Activated naive CD8-positive, alpha-beta T cell treated with anti-CD3 and anti-CD28 coated beads, Interleukin-2, amount 50 U/mL, for 24 hours (primary cell): ENCODE data around the gene LEUTX.

Experiments
- ATAC-seq: fragments of 150-1000 bp; cut with Tn5 transposase; one replicate; pipeline ENCODE4 v1.10.0; 2021
- DNase-seq: peaks from one replicate; pipeline ENCODE4 v3.0.0; 2021
- H3K27ac Mint-ChIP-seq: one replicate; pipeline ENCODE4 v1.8.0; 2021; ENCODE audit warnings: mild to moderate bottlenecking, mixed read lengths
- H3K27me3 Mint-ChIP-seq: one replicate; pipeline ENCODE4 v1.8.0; 2021; ENCODE audit warnings: mixed read lengths
- H3K36me3 Mint-ChIP-seq: one replicate; pipeline ENCODE4 v1.8.0; 2021; ENCODE audit warnings: low read depth, mixed read lengths
- H3K4me1 Mint-ChIP-seq: one replicate; pipeline ENCODE4 v1.8.0; 2021; ENCODE audit warnings: mixed read lengths
- H3K4me3 Mint-ChIP-seq: one replicate; pipeline ENCODE4 v1.8.0; 2021; ENCODE audit warnings: mild to moderate bottlenecking, moderate library complexity, mixed read lengths
- H3K9me3 Mint-ChIP-seq: one replicate; pipeline ENCODE4 v1.8.0; 2021; ENCODE audit warnings: mixed read lengths

LEUTX gene

DNA sequence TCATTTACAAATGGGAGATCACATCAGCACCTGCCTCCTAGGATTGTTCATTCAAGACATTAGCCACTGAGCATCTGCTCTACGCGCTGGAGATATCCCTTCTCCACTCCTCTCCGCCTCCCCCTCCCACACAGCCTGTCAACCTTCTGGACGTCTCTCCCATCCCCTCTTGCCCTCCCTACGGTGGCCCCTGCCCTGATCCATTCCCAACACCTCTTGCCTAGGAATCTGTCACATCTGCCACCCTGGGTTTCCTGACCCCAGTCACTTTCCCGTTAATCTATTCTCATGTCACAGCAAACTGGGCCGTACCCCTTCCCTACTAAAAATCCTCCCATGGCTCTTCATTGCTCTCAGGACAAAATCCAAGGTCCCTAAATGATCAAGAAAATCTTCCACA lies 45.0 kb downstream of the LEUTX start:
- peaks cover 13% of the 10 kb centered on the region for H3K36me3 Mint-ChIP-seq
- no peak overlapping the region for H3K4me3 Mint-ChIP-seq
- DNase-seq (no peak), ATAC-seq (no peak)
- H3K4me1 Mint-ChIP-seq: peaks cover 9% of the 10 kb centered on the region
- H3K9me3 Mint-ChIP-seq: no peaks in the 10 kb centered on the region
- H3K27me3 Mint-ChIP-seq: no peaks in the 10 kb centered on the region
- no peak overlapping the region for H3K27ac Mint-ChIP-seq

DNA sequence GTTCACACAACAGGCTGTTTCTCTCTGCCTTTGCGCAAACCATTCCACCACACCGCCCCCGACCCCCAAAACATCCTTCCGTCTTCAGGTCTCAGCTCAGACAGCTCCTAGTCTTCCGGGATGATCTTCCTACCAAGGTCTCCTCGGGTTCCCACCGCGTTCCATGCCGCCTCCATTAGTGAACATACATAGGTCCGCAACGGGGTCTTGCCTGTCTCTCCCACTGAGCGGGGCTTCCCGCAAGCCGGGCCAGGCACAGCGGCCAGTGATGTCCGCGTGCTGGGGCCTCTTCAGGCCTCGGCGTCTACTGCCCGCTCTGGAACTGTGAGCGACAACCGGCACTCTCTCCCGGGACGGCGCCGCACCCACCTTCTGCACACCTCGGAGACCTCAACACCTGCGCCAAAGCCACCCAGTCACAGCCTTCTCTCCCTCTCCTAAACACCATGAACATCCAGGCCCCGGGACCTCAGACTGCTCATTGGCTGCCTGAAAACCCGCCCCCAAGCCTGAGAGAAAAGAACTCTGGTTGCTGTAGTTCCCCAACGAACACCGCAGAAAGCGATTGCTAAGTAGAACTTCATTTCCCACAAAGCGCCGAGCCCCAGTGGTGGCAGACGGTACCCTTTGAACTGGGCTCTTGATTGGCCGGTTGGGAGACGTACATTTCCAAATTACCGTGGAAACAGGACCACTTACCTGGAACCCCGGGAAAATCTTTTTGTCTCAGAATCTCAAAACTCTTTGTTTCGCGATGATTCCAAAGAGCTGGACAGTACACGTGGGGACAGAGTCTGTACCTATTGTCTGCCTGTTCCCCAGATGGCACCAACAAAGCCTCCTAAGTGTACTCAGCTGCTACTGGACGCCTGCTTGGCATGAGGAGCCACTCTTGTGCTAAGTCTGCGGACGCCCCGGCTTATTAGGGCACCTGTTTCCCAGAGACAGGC lies 45.8 kb downstream of the LEUTX start:
- DNase-seq: peak; percentile 83
- peaks cover 17% of the 10 kb centered on the region for H3K36me3 Mint-ChIP-seq
- no peak overlapping the region for H3K27ac Mint-ChIP-seq
- ATAC-seq: peak; percentile 98
- H3K9me3 Mint-ChIP-seq: no peaks in the 10 kb centered on the region
- peaks cover 3% of the 10 kb centered on the region for H3K4me1 Mint-ChIP-seq
- no peak overlapping the region for H3K4me3 Mint-ChIP-seq
- H3K27me3 Mint-ChIP-seq: no peaks in the 10 kb centered on the region

DNA sequence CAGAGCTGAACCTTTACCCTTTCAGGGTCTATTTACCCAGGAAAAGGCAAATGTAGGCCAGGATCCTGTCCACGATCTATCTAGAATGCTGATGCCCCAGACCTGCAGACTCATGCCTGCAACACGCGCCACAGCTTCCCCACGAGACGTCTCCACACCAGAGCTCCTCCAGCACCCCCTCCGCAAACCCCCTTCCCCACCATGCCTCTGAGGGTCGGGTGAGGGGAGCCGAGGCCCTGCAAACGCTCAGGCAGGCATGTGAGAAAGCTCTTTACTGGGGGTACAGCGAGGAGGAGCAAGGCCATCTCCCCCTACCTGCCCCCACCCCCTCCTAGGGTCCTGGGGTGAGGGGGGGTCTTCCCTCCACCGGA lies 46.4 kb downstream of the LEUTX start:
- Mint-ChIP-seq H3K4me1 (no peaks in the 10 kb centered on the region), H3K27ac (no peak overlapping the region), H3K36me3 (peaks cover 24% of the 10 kb centered on the region), H3K27me3 (no peaks in the 10 kb centered on the region), H3K9me3 (no peaks in the 10 kb centered on the region), H3K4me3 (no peak overlapping the region)
- ATAC-seq (no peak), DNase-seq (no peak)

DNA sequence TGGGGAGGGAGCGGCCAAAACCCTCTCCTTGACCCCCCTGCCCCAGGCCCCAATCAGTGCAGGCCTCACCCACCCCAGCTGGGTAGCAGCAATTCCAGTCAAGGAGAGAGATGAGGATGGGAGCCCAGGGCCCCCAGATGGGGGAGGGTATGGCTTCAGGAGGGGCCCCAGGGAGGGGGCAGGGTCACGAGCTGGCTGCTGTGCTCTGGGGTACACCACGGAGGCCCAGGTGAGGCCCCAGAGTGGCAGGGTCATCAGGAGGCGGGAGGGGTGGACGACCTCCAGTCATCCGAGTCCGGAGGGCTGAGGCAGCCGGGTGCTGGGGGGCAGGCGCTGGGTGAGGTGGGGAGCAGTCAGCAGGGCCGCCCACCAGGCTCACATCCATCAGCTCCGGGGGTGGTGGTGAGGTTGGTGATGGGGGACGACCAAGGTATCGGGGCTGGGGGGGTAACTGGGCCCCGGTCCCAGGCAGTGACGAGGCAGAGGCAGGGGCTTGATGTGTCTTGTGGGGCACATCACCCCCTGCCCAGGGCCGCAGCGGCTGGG lies 47.0 kb downstream of the LEUTX start:
- Mint-ChIP-seq H3K27me3 (no peaks in the 10 kb centered on the region), H3K9me3 (no peaks in the 10 kb centered on the region), H3K36me3 (peaks cover 25% of the 10 kb centered on the region), H3K4me1 (no peaks in the 10 kb centered on the region), H3K27ac (no peak overlapping the region), H3K4me3 (no peak overlapping the region)
- no peak for DNase-seq
- ATAC-seq: no peak

DNA sequence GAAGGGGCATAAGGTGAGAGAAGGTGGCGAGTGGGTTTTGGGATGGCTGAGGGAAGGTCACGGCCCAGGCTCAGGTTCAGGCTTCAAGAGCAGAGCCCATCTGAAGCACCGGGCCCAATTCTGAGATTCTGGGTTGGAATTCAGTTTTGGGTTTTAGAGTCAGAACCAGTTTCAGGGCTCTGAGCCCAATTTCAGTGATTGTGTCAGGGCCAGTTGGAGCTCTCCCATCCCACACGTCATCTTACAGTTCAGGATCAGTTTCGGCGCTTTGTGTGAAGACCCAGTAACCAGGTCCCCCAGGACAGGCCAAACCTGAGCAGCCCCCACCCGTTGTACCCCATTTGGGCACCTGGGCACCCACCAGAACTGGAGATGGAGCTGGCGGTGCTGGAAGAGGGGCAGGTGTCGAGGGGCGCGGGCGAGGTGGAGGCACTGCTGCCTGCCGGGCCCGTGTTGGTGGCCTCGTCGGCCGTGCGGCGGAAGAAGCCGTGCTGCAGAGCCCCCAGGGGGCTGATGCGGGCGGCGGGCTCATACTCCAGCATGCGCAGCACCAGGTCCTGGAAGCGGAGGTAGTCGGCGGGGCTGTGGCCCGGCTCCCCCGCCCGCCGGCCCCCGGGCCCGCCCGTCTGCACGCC lies 47.8 kb downstream of the LEUTX start:
- DNase-seq: no peak
- ATAC-seq: no peak
- Mint-ChIP-seq H3K4me3 (no peak overlapping the region), H3K27ac (no peak overlapping the region), H3K9me3 (no peaks in the 10 kb centered on the region), H3K27me3 (no peaks in the 10 kb centered on the region), H3K36me3 (peaks cover 28% of the 10 kb centered on the region), H3K4me1 (peaks cover 2% of the 10 kb centered on the region)

DNA sequence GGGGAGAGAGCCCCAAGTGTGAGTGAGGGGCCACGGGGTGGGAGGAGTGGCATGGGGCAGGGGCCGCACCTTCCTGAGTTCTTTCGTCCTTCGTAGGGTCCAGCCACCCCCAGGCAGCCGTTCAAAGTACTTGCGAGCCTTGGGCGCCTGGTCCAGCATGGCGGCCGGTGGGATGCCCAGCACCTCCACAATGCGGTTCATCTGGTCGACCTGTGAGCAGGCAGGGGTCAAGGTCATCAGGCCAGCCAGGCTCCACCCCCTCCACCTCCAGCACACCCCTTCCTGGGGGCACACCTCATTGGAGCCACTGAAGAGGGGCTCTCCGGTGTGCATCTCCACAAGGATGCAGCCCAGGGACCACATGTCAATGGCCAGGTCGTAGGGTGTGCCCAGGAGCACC lies 48.6 kb downstream of the LEUTX start:
- Mint-ChIP-seq H3K36me3 (peaks cover 32% of the 10 kb centered on the region), H3K4me3 (no peak overlapping the region), H3K4me1 (peaks cover 6% of the 10 kb centered on the region), H3K27me3 (no peaks in the 10 kb centered on the region), H3K27ac (no peak overlapping the region), H3K9me3 (no peaks in the 10 kb centered on the region)
- no peak for DNase-seq
- ATAC-seq: no peak

DNA sequence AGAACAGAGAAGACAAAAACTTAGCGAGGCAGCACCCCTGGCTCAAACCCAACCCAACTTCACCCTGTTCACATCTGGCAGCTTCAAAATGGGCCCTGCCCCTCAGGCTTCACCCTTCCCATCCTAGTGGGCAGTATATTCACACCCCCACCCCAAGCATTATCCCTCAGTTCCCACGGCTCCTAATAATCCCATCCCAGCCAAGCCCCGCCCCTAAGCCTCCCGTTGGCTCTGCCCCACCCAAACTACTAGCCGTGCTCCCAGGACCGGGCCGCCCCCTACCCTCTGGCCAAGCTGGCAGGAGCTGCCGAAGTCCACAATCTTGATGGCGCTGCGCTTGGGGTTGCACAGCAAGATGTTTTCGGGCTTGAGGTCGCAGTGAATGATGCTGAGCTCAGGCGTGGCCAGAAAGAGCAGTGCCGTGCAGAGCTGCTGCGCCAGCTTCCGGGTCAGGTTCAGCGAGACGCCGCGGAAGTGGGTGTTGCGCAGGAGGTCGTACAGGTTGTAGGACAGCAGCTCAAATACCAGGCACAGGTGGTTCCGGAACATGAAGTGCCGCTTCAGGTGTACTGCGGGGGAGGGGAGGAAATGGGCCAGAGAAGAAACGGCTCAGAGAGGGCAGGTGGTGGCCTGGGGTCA lies 49.5 kb downstream of the LEUTX start:
- Mint-ChIP-seq H3K36me3 (peaks cover 39% of the 10 kb centered on the region), H3K9me3 (no peaks in the 10 kb centered on the region), H3K27ac (peak overlapping the region; percentile 20), H3K4me1 (peaks cover 15% of the 10 kb centered on the region), H3K27me3 (no peaks in the 10 kb centered on the region), H3K4me3 (no peak overlapping the region)
- ATAC-seq: no peak
- no peak for DNase-seq

DNA sequence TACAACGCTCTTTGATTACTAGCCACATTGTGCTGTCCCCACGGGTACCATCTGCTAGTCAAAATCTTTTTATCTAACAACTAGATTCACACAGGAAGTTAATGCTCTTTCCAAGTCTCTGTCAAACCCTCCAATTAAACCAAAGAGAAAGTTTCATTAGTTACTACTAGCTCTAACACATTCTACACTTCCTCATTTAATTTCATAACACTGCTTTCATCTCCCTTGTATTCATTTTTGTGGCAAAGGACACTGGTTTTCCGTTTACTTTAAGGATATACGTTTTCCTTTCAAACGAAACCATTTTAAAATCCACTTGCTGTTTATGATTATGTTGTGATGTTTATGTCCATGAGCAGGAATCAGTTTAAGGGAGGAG lies 50.0 kb downstream of the LEUTX start:
- no peak overlapping the region for H3K4me3 Mint-ChIP-seq
- H3K27ac Mint-ChIP-seq: peak overlapping the region; percentile 26

DNA sequence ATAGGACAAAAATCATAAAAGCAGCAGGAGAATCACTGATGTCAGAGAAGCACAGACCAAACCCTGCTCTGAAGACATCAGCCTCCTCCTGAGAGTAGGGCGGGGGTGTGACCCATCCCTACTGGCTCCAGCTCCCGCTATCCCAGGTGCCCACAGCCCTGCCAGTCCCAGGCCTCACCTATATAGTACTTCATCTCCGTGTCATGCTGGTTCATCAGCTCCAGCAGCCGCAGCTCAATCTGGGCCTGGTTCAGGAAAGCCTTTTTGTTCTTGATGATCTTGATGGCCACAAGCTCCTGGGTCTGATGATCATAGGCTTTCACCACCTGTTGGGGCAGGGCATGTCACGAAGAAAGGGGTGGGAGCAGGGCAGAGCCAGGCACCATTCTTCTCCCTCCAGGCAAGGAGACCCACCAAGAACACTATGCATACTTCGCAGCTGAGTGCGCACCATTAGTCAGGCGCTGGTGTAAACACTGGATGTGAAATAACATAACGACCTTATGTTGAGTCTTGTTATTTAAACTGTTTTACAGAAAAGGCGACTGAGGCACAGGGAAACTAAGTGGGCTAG lies 51.1 kb downstream of the LEUTX start:
- Mint-ChIP-seq H3K9me3 (no peaks in the 10 kb centered on the region), H3K36me3 (peaks cover 48% of the 10 kb centered on the region), H3K27ac (no peak overlapping the region), H3K4me1 (peaks cover 23% of the 10 kb centered on the region), H3K27me3 (peaks cover 3% of the 10 kb centered on the region), H3K4me3 (no peak overlapping the region)
- no peak for DNase-seq
- ATAC-seq: no peak

More for the DNA sequence above, 50.0 kb downstream of the LEUTX start:
- no peaks in the 10 kb centered on the region for H3K9me3 Mint-ChIP-seq
- H3K4me1 Mint-ChIP-seq: peaks cover 15% of the 10 kb centered on the region
- H3K27me3 Mint-ChIP-seq: no peaks in the 10 kb centered on the region
- DNase-seq (no peak), ATAC-seq (no peak)
- peaks cover 39% of the 10 kb centered on the region for H3K36me3 Mint-ChIP-seq

DNA sequence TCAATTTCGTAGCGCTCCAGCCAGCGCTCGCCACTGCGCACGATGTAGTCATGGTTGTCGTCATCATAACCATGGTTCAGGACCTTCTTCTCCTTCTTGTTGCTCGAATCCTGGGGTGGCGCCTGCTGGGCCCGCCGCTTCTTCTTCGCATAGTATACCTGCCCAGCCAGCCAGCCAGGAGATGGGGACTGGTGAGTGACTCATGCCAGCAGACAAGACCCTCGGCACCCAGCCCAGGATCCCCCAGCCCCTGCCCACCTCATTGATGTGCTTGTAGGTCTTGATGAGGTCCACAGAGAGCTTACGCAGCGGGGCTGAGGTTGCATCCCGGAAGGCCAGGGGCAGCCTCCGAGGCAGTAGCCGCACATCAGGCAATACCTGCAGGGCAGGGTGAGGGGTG lies 51.8 kb downstream of the LEUTX start:
- Mint-ChIP-seq H3K4me1 (peaks cover 25% of the 10 kb centered on the region), H3K36me3 (peaks cover 51% of the 10 kb centered on the region), H3K27ac (no peak overlapping the region), H3K9me3 (no peaks in the 10 kb centered on the region), H3K27me3 (peaks cover 3% of the 10 kb centered on the region), H3K4me3 (no peak overlapping the region)
- DNase-seq (no peak), ATAC-seq (no peak)

DNA sequence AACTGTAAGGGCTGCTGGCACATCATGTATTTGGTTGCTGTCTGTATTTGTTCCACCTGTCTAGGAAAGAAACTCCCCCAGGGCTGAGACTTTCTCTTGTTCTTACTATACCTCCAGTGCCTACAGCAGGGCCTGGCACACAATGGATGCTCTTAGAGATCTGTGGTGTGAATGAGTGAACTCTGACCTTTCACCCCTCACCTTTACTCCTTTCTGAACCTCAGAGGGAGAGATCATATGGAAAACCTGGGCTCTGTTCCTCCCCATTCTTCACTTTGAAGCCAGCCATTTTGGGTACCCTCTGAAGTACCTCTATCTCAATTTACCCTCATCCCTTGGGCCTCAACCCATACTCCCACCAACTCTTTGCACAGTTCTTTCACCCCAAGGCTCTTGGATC lies 52.2 kb downstream of the LEUTX start:
- Mint-ChIP-seq H3K4me3 (no peak overlapping the region), H3K36me3 (peaks cover 51% of the 10 kb centered on the region), H3K27me3 (peaks cover 3% of the 10 kb centered on the region), H3K9me3 (no peaks in the 10 kb centered on the region), H3K4me1 (peaks cover 25% of the 10 kb centered on the region), H3K27ac (no peak overlapping the region)
- no peak for DNase-seq
- no peak for ATAC-seq

DNA sequence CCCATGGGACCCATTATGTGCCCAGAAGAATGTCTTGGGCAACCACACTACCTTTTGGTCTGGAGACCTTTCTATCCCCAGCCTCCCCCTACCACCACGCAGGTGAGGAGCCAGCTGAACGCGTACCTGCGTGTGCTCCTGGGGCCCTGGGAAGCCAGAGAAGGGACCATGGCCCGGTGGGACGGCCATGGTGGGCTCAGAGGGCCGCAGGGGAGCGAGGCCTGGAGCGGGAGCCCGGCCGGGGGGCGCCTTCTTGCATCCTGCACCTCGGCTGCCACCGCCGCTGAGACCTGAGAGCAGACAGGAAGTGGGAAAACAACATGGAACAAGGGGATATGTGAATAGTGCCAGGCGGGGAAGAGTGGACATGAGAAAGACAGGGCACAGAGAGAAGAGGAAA lies 53.0 kb downstream of the LEUTX start:
- DNase-seq: no peak
- ATAC-seq: no peak
- Mint-ChIP-seq H3K27me3 (peaks cover 3% of the 10 kb centered on the region), H3K27ac (peak overlapping the region; percentile 84), H3K4me3 (peak overlapping the region; percentile 63), H3K36me3 (peaks cover 53% of the 10 kb centered on the region), H3K4me1 (peaks cover 25% of the 10 kb centered on the region), H3K9me3 (no peaks in the 10 kb centered on the region)

DNA sequence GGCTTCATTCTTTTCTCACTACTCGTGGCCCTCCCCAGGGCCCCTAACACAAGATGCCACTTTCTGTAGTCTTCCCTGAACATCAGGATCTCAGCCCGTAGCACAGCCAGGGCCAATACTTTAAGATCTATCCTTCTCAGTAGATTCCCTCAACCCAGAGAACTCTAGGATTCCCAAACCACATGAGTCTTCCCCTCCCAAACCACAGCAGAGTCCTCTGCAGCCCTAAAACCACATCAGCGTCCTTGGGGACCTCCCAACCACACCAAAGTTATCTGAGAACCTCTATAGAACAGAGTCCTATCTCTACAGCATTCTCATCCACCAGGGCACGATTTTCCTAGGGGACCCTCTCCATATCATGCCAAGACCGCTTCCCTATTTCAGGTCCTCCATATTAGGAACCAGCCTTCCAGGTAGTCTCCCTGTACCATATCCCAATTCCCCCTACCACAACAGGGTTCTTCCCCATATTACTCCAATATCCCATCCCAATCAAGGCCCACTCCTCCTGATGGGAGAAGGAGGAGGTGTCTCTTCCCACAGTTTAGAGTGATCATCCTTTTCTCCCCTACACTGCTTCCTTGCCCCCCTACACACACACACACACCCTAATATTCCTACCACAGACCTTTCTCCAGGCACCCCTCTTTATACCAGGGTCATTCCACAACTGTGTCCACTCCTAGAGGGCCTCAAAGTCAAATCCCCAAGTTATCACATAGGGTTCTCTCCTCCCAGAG lies 53.9 kb downstream of the LEUTX start:
- DNase-seq (no peak), ATAC-seq (no peak)
- peaks cover 25% of the 10 kb centered on the region for H3K4me1 Mint-ChIP-seq
- H3K36me3 Mint-ChIP-seq: peaks cover 59% of the 10 kb centered on the region
- H3K27me3 Mint-ChIP-seq: peaks cover 3% of the 10 kb centered on the region
- no peaks in the 10 kb centered on the region for H3K9me3 Mint-ChIP-seq
- H3K27ac Mint-ChIP-seq: peak overlapping the region; percentile 84
- peak overlapping the region; percentile 63 for H3K4me3 Mint-ChIP-seq

DNA sequence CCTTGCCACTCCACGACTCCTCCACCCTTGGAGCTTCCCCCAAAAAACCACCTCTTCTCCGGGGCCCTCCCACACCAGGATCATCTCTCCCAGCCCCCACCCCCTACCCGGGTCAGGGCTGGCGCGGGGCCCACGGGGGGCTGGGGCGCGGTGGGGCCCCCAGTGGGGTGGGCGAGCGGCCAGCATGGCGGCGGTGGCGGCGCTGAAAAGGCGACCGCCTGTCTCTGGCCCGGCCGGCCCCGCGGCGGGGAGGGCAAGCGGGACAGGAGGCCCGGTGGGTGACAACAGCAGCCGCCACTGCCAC lies 54.5 kb downstream of the LEUTX start:
- ATAC-seq: no peak
- DNase-seq: no peak
- Mint-ChIP-seq H3K9me3 (no peaks in the 10 kb centered on the region), H3K4me1 (peaks cover 25% of the 10 kb centered on the region), H3K4me3 (peak overlapping the region; percentile 63), H3K36me3 (peaks cover 61% of the 10 kb centered on the region), H3K27me3 (peaks cover 3% of the 10 kb centered on the region), H3K27ac (peak overlapping the region; percentile 84)
